ENCODE measurements around the gene EYA2. TPM values are rescaled to one million over a fixed set of nuclear protein-coding genes. Genes with fewer than 3 reads are reported as not detected.
A peak's percentile ranks its signal among the peaks of the same experiment; 100 is the strongest.

Gene EYA2
- total and polyA plus RNA-seq, 4 donors = 1.2 to 10.9 (median 6.7) TPM

- peak; percentile 34 for ATAC-seq (ENCODE audit: low FRiP score)
- intact Hi-C loops (cut with DNase I) = no loop called here
- no peaks in the 10 kb centered on the region for H3K36me3 ChIP-seq (ENCODE audit: control insufficient read depth in 1 of 2, insufficient read depth in 2 of 2, low read length in 1 of 2)
Measured at GRCh38 chr20:47156301-47157137, 261.9 kb downstream of the EYA2 start.

GRCh38 chr20:47159166-47159565, 264.5 kb downstream of the EYA2 start:
- no peak for DNase-seq
- Histone ChIP-seq H3K27me3 (ENCODE audit: control insufficient read depth in 1 of 2, insufficient read depth in 2 of 2, low read length in 1 of 2) (no peaks in the 10 kb centered on the region), H3K9me3 (ENCODE audit: control insufficient read depth, low read length) (no peaks in the 10 kb centered on the region), H3K4me1 (ENCODE audit: control insufficient read depth in 1 of 2, insufficient read depth in 2 of 2, low read length in 2 of 2) (no peaks in the 10 kb centered on the region), H3K4me3 (ENCODE audit: low read length in 2 of 2) (no peak overlapping the region), H3K36me3 (ENCODE audit: control insufficient read depth in 1 of 2, insufficient read depth in 2 of 2, low read length in 1 of 2) (no peaks in the 10 kb centered on the region), H3K27ac (ENCODE audit: low read depth in 1 of 2, low read length in 2 of 2) (no peak overlapping the region)
- WGBS, 2 donors = 85 to 87% methylated on average over 5 of the region's 5 CpGs
- ATAC-seq (ENCODE audit: low FRiP score) = no peak
- intact Hi-C loops (cut with DNase I) = no loop called here

More at GRCh38 chr20:47156301-47157137, 261.9 kb downstream of the EYA2 start:
- Histone ChIP-seq H3K27ac (ENCODE audit: low read depth in 1 of 2, low read length in 2 of 2) (no peak overlapping the region), H3K4me3 (ENCODE audit: low read length in 2 of 2) (no peak overlapping the region), H3K27me3 (ENCODE audit: control insufficient read depth in 1 of 2, insufficient read depth in 2 of 2, low read length in 1 of 2) (no peaks in the 10 kb centered on the region), H3K4me1 (ENCODE audit: control insufficient read depth in 1 of 2, insufficient read depth in 2 of 2, low read length in 2 of 2) (no peaks in the 10 kb centered on the region), H3K9me3 (ENCODE audit: control insufficient read depth, low read length) (no peaks in the 10 kb centered on the region)
- WGBS, 2 donors = 72 to 74% methylated on average over 10 of the region's 10 CpGs
- DNase-seq = no peak

- DNase-seq (no peak), ATAC-seq (ENCODE audit: low FRiP score) (no peak)
- Histone ChIP-seq H3K36me3 (ENCODE audit: control insufficient read depth in 1 of 2, insufficient read depth in 2 of 2, low read length in 1 of 2) (no peaks in the 10 kb centered on the region), H3K27ac (ENCODE audit: low read depth in 1 of 2, low read length in 2 of 2) (no peak overlapping the region), H3K9me3 (ENCODE audit: control insufficient read depth, low read length) (no peaks in the 10 kb centered on the region), H3K4me3 (ENCODE audit: low read length in 2 of 2) (no peak overlapping the region), H3K4me1 (ENCODE audit: control insufficient read depth in 1 of 2, insufficient read depth in 2 of 2, low read length in 2 of 2) (no peaks in the 10 kb centered on the region), H3K27me3 (ENCODE audit: control insufficient read depth in 1 of 2, insufficient read depth in 2 of 2, low read length in 1 of 2) (no peaks in the 10 kb centered on the region)
- 91 to 92% methylated on average over 7 of the region's 7 CpGs for WGBS, 2 donors
- intact Hi-C loops (cut with DNase I) = no loop called here
Measured at GRCh38 chr20:47160240-47160639, 265.6 kb downstream of the EYA2 start.

DNA sequence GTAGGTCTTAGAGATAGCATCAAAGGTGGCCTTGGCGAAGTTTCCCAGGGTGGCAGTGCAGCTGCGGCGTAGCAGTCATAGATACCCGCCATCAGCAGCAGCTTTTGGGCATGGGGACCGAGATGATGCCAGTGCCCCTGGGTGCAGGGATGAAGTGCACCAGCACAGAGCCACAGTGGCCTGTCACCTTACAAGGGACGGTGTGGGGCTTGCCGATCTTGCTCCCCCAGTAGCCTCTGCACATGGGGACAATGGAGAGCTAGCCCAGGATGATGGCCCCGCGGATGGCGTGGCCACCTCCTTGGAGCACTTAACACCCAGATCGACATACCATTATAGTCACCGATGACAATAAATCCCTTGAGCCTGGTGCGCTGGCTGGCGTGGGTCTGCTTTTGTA, 266.3 kb downstream of the EYA2 start:
- DNase-seq = no peak
- ATAC-seq (ENCODE audit: low FRiP score) = no peak
- H3K27ac ChIP-seq (ENCODE audit: low read depth in 1 of 2, low read length in 2 of 2) = no peak overlapping the region
- no peaks in the 10 kb centered on the region for H3K4me1 ChIP-seq (ENCODE audit: control insufficient read depth in 1 of 2, insufficient read depth in 2 of 2, low read length in 2 of 2)
- 85 to 89% methylated on average over 14 of the region's 14 CpGs for WGBS, 2 donors
- no peak overlapping the region for H3K4me3 ChIP-seq (ENCODE audit: low read length in 2 of 2)
- intact Hi-C loops (cut with DNase I) = no loop called here
- H3K9me3 ChIP-seq (ENCODE audit: control insufficient read depth, low read length) = no peaks in the 10 kb centered on the region
- H3K36me3 ChIP-seq (ENCODE audit: control insufficient read depth in 1 of 2, insufficient read depth in 2 of 2, low read length in 1 of 2) = no peaks in the 10 kb centered on the region
- no peaks in the 10 kb centered on the region for H3K27me3 ChIP-seq (ENCODE audit: control insufficient read depth in 1 of 2, insufficient read depth in 2 of 2, low read length in 1 of 2)

- no peaks in the 10 kb centered on the region for H3K27me3 ChIP-seq (ENCODE audit: control insufficient read depth in 1 of 2, insufficient read depth in 2 of 2, low read length in 1 of 2)
- no peak for ATAC-seq (ENCODE audit: low FRiP score)
- no peaks in the 10 kb centered on the region for H3K36me3 ChIP-seq (ENCODE audit: control insufficient read depth in 1 of 2, insufficient read depth in 2 of 2, low read length in 1 of 2)
- no peak for DNase-seq
- no peak overlapping the region for H3K27ac ChIP-seq (ENCODE audit: low read depth in 1 of 2, low read length in 2 of 2)
- H3K9me3 ChIP-seq (ENCODE audit: control insufficient read depth, low read length) = no peaks in the 10 kb centered on the region
- H3K4me1 ChIP-seq (ENCODE audit: control insufficient read depth in 1 of 2, insufficient read depth in 2 of 2, low read length in 2 of 2) = no peaks in the 10 kb centered on the region
- H3K4me3 ChIP-seq (ENCODE audit: low read length in 2 of 2) = no peak overlapping the region
- WGBS, 2 donors = 90 to 93% methylated on average over 10 of the region's 10 CpGs
- intact Hi-C loops (cut with DNase I) = no loop called here
Measured at GRCh38 chr20:47161411-47161810, 266.8 kb downstream of the EYA2 start.

- Histone ChIP-seq H3K4me3 (ENCODE audit: low read length in 2 of 2) (no peak overlapping the region), H3K27me3 (ENCODE audit: control insufficient read depth in 1 of 2, insufficient read depth in 2 of 2, low read length in 1 of 2) (no peaks in the 10 kb centered on the region), H3K4me1 (ENCODE audit: control insufficient read depth in 1 of 2, insufficient read depth in 2 of 2, low read length in 2 of 2) (no peaks in the 10 kb centered on the region), H3K9me3 (ENCODE audit: control insufficient read depth, low read length) (no peaks in the 10 kb centered on the region), H3K27ac (ENCODE audit: low read depth in 1 of 2, low read length in 2 of 2) (no peak overlapping the region), H3K36me3 (ENCODE audit: control insufficient read depth in 1 of 2, insufficient read depth in 2 of 2, low read length in 1 of 2) (no peaks in the 10 kb centered on the region)
- 74 to 83% methylated on average over 13 of the region's 13 CpGs for WGBS, 2 donors
- intact Hi-C loops (cut with DNase I) = no loop called here
- DNase-seq = no peak
- no peak for ATAC-seq (ENCODE audit: low FRiP score)
Measured at GRCh38 chr20:47164140-47164539, 269.5 kb downstream of the EYA2 start.

GRCh38 chr20:47165376-47165865, 270.8 kb downstream of the EYA2 start:
- DNase-seq = no peak
- no peak for ATAC-seq (ENCODE audit: low FRiP score)
- H3K36me3 ChIP-seq (ENCODE audit: control insufficient read depth in 1 of 2, insufficient read depth in 2 of 2, low read length in 1 of 2) = no peaks in the 10 kb centered on the region

DNA sequence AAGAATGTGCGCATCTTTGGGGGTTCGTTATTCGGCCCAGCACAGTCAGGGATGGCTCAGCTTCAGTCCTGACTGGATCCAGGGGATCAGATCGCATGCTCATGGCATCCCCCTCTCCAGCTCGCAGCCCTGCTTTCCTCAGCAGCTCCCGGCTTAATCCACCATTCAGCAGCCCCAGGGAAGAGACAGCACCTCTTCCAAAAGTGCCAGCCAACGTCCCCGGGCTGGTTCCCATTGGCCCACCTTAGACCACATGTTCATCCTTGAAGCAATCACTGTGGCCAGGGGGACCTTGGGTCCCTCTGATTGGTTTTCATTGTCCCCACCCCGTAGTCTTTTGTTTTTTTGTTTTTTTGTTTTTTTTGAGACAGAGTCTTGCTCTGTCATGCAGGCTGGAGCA, 273.2 kb downstream of the EYA2 start:
- H3K27me3 ChIP-seq (ENCODE audit: control insufficient read depth in 1 of 2, insufficient read depth in 2 of 2, low read length in 1 of 2) = no peaks in the 10 kb centered on the region
- H3K4me3 ChIP-seq (ENCODE audit: low read length in 2 of 2) = no peak overlapping the region
- 90 to 91% methylated on average over 9 of the region's 9 CpGs for WGBS, 2 donors
- ATAC-seq (ENCODE audit: low FRiP score) (no peak), DNase-seq (no peak)
- no peaks in the 10 kb centered on the region for H3K9me3 ChIP-seq (ENCODE audit: control insufficient read depth, low read length)
- no peaks in the 10 kb centered on the region for H3K36me3 ChIP-seq (ENCODE audit: control insufficient read depth in 1 of 2, insufficient read depth in 2 of 2, low read length in 1 of 2)
- no peak overlapping the region for H3K27ac ChIP-seq (ENCODE audit: low read depth in 1 of 2, low read length in 2 of 2)
- H3K4me1 ChIP-seq (ENCODE audit: control insufficient read depth in 1 of 2, insufficient read depth in 2 of 2, low read length in 2 of 2) = peaks cover 3 to 4% of the 10 kb centered on the region in 2 donors
- intact Hi-C loops (cut with DNase I) = no loop called here

More at GRCh38 chr20:47165376-47165865, 270.8 kb downstream of the EYA2 start:
- intact Hi-C loops (cut with DNase I) = no loop called here
- Histone ChIP-seq H3K27me3 (ENCODE audit: control insufficient read depth in 1 of 2, insufficient read depth in 2 of 2, low read length in 1 of 2) (no peaks in the 10 kb centered on the region), H3K4me1 (ENCODE audit: control insufficient read depth in 1 of 2, insufficient read depth in 2 of 2, low read length in 2 of 2) (no peaks in the 10 kb centered on the region), H3K9me3 (ENCODE audit: control insufficient read depth, low read length) (no peaks in the 10 kb centered on the region), H3K4me3 (ENCODE audit: low read length in 2 of 2) (no peak overlapping the region), H3K27ac (ENCODE audit: low read depth in 1 of 2, low read length in 2 of 2) (no peak overlapping the region)
- 88 to 89% methylated on average over 4 of the region's 4 CpGs for WGBS, 2 donors

GRCh38 chr20:47172579-47172978, 277.9 kb downstream of the EYA2 start:
- no peak for DNase-seq
- no peaks in the 10 kb centered on the region for H3K27me3 ChIP-seq (ENCODE audit: control insufficient read depth in 1 of 2, insufficient read depth in 2 of 2, low read length in 1 of 2)
- H3K27ac ChIP-seq (ENCODE audit: low read depth in 1 of 2, low read length in 2 of 2) = no peak overlapping the region
- H3K36me3 ChIP-seq (ENCODE audit: control insufficient read depth in 1 of 2, insufficient read depth in 2 of 2, low read length in 1 of 2) = no peaks in the 10 kb centered on the region
- no peak overlapping the region for H3K4me3 ChIP-seq (ENCODE audit: low read length in 2 of 2)
- intact Hi-C loops (cut with DNase I) = no loop called here
- no peaks in the 10 kb centered on the region for H3K9me3 ChIP-seq (ENCODE audit: control insufficient read depth, low read length)
- no peak for ATAC-seq (ENCODE audit: low FRiP score)
- 93 to 96% methylated on average over 16 of the region's 16 CpGs for WGBS, 2 donors
- H3K4me1 ChIP-seq (ENCODE audit: control insufficient read depth in 1 of 2, insufficient read depth in 2 of 2, low read length in 2 of 2) = peaks cover 3 to 4% of the 10 kb centered on the region in 2 donors

Data from aorta (tissue), 5 donors.